Right ventricle myocardium inferior (tissue), 1 donor: ENCODE measurements around the gene CSAG3. TPM values are rescaled to one million over a fixed set of nuclear protein-coding genes. Genes with fewer than 3 reads are reported as not detected.
"Not testable (repeated sequence)": the region's sequence is repeated elsewhere in the genome, so short reads cannot be mapped to it uniquely, and the experiment has no call there.

Experiments used
- ATAC-seq: fragments of 200-7000 bp; cut with Tn5 transposase; one replicate; pipeline ENCODE4 v1.9.1; 2020; ENCODE audit warnings: mild to moderate bottlenecking, moderate library complexity
- DNase-seq: peaks from one replicate; pipeline ENCODE4 v3.0.0; 2021; ENCODE audit errors: missing footprints
- intact Hi-C: fragments of 100-400 bp; cut with DNase I; formaldehyde crosslinking; loops from one replicate; pipeline ENCODE4 v1.11.0; 2022
- total RNA-seq: library from RNA; stranded (reverse); fragmentation: NEBNext Ultra II Directional; extraction: Animal tissue kit (Norgen Biotek cat#: 25700); gene quantifications from one replicate; pipeline ENCODE4 v1.2.1, GENCODE V29; 2021
- donor health status: DM: no; HTN: yes; CAD: no; lungs with severe emphysema.

The CSAG3 gene
- total RNA-seq, 1 donor from 2014 or later = not detected

DNA sequence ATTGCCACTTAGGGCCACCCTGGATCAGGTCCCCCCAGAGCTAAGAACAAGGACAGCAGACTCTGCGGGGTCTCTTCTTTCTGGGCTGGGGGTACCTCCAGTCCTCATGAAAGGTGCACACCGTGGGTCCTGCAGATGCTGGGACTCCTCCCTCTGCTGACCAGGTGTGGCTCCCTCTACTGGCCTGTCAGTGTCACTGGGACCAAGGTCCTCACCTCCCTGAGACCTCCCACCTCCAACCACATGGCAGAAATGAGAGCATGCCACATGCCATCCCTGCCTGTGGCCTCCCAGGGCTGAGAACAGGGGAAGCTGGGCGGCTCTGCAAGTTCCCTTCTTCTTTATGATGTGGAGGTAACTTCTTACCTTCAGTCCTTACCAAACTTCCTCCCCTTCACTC lies 28.0 kb downstream of the CSAG3 start:
- intact Hi-C loops, ATAC-seq, DNase-seq: not testable (repeated sequence)

DNA sequence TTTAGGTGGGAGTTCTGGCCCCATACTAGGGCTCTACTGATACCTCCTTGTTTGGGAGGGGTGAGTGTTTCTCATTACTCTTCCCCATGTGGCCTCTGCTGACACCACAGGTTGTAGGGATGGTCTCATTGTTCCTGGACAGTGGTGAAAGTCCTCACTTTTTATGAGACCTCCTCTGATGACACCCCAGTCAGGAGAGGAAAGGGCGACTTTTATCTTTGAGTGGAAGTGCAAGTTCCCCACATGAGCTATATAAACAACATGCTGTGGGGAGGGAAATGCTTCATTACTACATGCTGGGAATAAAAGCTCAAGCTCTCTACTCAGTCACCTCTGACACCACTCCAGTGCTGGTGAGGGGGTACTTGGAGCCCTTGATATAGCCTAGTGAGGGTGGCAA lies 39.9 kb downstream of the CSAG3 start:
- intact Hi-C loops = no loop called here
- DNase-seq (no peak), ATAC-seq (no peak)

DNA sequence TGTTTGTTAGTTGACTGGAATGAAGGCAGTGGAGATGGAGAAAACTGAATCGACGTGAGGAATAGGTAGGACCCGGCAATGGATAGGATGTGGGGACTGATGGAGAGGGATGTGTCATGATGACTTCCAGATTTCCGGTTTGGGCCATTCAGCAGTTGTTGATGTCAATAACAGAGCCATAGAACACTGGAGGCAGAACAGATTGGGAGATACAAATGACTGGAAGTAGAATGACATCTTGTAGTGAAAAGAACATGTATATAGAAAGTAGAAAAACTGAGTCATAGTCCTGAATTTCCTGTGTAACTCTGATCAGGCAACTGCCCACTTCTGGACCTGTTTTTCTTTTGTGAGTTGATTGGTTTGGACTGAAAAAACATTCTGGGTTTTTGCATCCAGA lies 47.0 kb downstream of the CSAG3 start:
- DNase-seq (no peak), ATAC-seq (no peak)
- intact Hi-C loops = no loop called here

Other genes with a start within 250 kb of the CSAG3 start
- not detected for gene GABRQ, start 121.3 kb upstream of the CSAG3 start, total RNA-seq
- gene MAGEA3, start 60.4 kb upstream of the CSAG3 start, total RNA-seq = not detected
- gene CSAG2, start 49.9 kb upstream of the CSAG3 start, total RNA-seq = not detected
- not detected for gene MAGEA2B, start 44.6 kb upstream of the CSAG3 start, total RNA-seq
- gene CSAG1, start 25.5 kb upstream of the CSAG3 start, total RNA-seq = not detected
- not detected for gene MAGEA12, start 25.5 kb upstream of the CSAG3 start, total RNA-seq
- gene MAGEA2, start 5.4 kb upstream of the CSAG3 start, total RNA-seq = not detected
- gene MAGEA6, start 10.5 kb downstream of the CSAG3 start, total RNA-seq = not detected
- gene CETN2, start 71.5 kb downstream of the CSAG3 start, total RNA-seq = 25.1 TPM
- 23.4 TPM for gene NSDHL, start 71.8 kb downstream of the CSAG3 start, total RNA-seq
- 1.9 TPM for gene ZNF185, start 138.8 kb downstream of the CSAG3 start, total RNA-seq
- gene PNMA5, start 234.9 kb downstream of the CSAG3 start, total RNA-seq = not detected